DOHH2 (cell line): Measurements from ENCODE around the gene ARHGEF33.
"Not testable (repeated sequence)": the region's sequence is repeated elsewhere in the genome, so short reads cannot be mapped to it uniquely, and the experiment has no call there.

Experiments
- H3F3A ChIP-seq: fragments of 200-600 bp; sonication (generic), shearing (Covaris generic); 2 replicates; pipeline ENCODE4 v1.6.0; 2016; ENCODE audit warnings: antibody characterized with exemption, mild to moderate bottlenecking; ENCODE audit not compliant: control insufficient read depth, insufficient read depth
- H3K27ac ChIP-seq: fragments of 200-600 bp; sonication (generic); 2 replicates; pipeline ENCODE4 v1.5.1; 2014; ENCODE audit warnings: low read depth, mild to moderate bottlenecking, low read length, moderate library complexity
- H3K27me3 ChIP-seq: fragments of 200-600 bp; sonication (generic); 2 replicates; pipeline ENCODE4 v1.6.1; 2014; ENCODE audit warnings: mild to moderate bottlenecking, low read length, mixed read lengths; ENCODE audit not compliant: control insufficient read depth
- H3K36me3 ChIP-seq: fragments of 200-600 bp; sonication (generic); 2 replicates; pipeline ENCODE4 v1.6.1; 2014; ENCODE audit warnings: mild to moderate bottlenecking, low read length, moderate library complexity, mixed read lengths; ENCODE audit not compliant: control insufficient read depth
- H3K4me1 ChIP-seq: fragments of 200-600 bp; sonication (generic); 2 replicates; pipeline ENCODE4 v1.6.1; 2014; ENCODE audit warnings: mild to moderate bottlenecking, low read length, mixed read lengths; ENCODE audit not compliant: control insufficient read depth
- H3K4me2 ChIP-seq: fragments of 200-600 bp; sonication (generic); 2 replicates; pipeline ENCODE4 v1.6.0; 2014; ENCODE audit warnings: mild to moderate bottlenecking, low read length, moderate library complexity
- H3K4me3 ChIP-seq: fragments of 200-600 bp; sonication (generic); 2 replicates; pipeline ENCODE4 v1.5.1; 2014; ENCODE audit warnings: mild to moderate bottlenecking, low read length, mixed read lengths
- H3K79me2 ChIP-seq: fragments of 200-600 bp; sonication (generic); 2 replicates; pipeline ENCODE4 v1.6.1; 2014; ENCODE audit warnings: mild to moderate bottlenecking, low read length, mixed read lengths; ENCODE audit not compliant: control insufficient read depth
- H3K9me2 ChIP-seq: fragments of 200-600 bp; sonication (generic); replicated peaks from 2 replicates; pipeline ENCODE4 v1.6.1; 2014; ENCODE audit warnings: mild to moderate bottlenecking, low read length, mixed read lengths; ENCODE audit not compliant: control insufficient read depth
- H3K9me3 ChIP-seq: fragments of 200-600 bp; sonication (generic); 2 replicates; pipeline ENCODE4 v1.6.1; 2014; ENCODE audit warnings: antibody characterized with exemption, low read length, mixed read lengths; ENCODE audit not compliant: control insufficient read depth, insufficient read depth
- H4K20me1 ChIP-seq: fragments of 200-600 bp; sonication (generic); 2 replicates; pipeline ENCODE4 v1.6.0; 2014; ENCODE audit warnings: low read depth, mild to moderate bottlenecking, antibody characterized with exemption, low read length, moderate library complexity; ENCODE audit not compliant: control insufficient read depth, insufficient read depth
- EZH2phosphoT487 ChIP-seq: fragments of 200-600 bp; sonication (generic); IDR thresholded peaks from 2 replicates; pipeline ENCODE4 v1.6.1; 2017; ENCODE audit warnings: borderline replicate concordance, mild to moderate bottlenecking, antibody characterized with exemption, low read length, moderate library complexity, mixed read lengths
- TF ChIP-seq, protein P1 (sequence below): fragments of 200-600 bp; sonication (generic); IDR thresholded peaks from one replicate; pipeline ENCODE4 v1.5.1; 2014; ENCODE audit warnings: antibody characterized with exemption, mild to moderate bottlenecking, low read depth, low read length; ENCODE audit not compliant: poor library complexity, severe bottlenecking

Gene ARHGEF33

DNA sequence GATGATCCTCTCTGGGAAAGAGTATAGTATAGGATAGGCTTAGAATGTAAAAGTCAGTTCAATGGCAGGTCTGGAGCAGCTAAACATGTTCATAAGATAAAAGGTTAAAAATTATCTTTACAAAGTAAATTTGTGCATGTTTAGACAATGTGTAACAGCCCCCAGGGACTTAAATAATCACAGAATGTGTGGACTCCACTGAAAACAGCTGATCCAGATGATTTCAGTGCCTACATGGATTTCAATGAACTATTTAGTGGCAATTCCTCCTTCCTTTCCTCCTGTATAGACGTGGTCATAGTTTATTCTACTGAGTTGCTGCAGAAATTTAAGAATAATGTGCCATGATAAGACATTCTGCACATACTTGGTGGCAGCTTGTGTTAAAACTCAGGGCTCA lies 42.9 kb downstream of the ARHGEF33 start:
- no peaks in the 10 kb centered on the region for H3F3A ChIP-seq
- TF ChIP-seq, protein P1, sequence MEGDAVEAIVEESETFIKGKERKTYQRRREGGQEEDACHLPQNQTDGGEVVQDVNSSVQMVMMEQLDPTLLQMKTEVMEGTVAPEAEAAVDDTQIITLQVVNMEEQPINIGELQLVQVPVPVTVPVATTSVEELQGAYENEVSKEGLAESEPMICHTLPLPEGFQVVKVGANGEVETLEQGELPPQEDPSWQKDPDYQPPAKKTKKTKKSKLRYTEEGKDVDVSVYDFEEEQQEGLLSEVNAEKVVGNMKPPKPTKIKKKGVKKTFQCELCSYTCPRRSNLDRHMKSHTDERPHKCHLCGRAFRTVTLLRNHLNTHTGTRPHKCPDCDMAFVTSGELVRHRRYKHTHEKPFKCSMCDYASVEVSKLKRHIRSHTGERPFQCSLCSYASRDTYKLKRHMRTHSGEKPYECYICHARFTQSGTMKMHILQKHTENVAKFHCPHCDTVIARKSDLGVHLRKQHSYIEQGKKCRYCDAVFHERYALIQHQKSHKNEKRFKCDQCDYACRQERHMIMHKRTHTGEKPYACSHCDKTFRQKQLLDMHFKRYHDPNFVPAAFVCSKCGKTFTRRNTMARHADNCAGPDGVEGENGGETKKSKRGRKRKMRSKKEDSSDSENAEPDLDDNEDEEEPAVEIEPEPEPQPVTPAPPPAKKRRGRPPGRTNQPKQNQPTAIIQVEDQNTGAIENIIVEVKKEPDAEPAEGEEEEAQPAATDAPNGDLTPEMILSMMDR = no peak
- no peak for TF ChIP-seq EZH2phosphoT487
- no peaks in the 10 kb centered on the region for H4K20me1 ChIP-seq
- no peaks in the 10 kb centered on the region for H3K27me3 ChIP-seq
- no peak overlapping the region for H3K4me3 ChIP-seq
- no peak overlapping the region for H3K4me2 ChIP-seq
- H3K4me1 ChIP-seq = no peaks in the 10 kb centered on the region
- H3K27ac ChIP-seq = no peak overlapping the region
- H3K9me3 ChIP-seq = no peaks in the 10 kb centered on the region
- no peaks in the 10 kb centered on the region for H3K79me2 ChIP-seq
- H3K36me3 ChIP-seq = no peaks in the 10 kb centered on the region
- H3K9me2 ChIP-seq = no peaks in the 10 kb centered on the region

GRCh38 chr2:38933653-38934052 lies 44.0 kb downstream of the ARHGEF33 start:
- no peak overlapping the region for H3K4me2 ChIP-seq
- no peak overlapping the region for H3K27ac ChIP-seq
- no peaks in the 10 kb centered on the region for H3K9me2 ChIP-seq
- no peaks in the 10 kb centered on the region for H3F3A ChIP-seq
- H4K20me1 ChIP-seq = no peaks in the 10 kb centered on the region
- no peaks in the 10 kb centered on the region for H3K79me2 ChIP-seq
- TF ChIP-seq, protein P1 = no peak
- no peak for TF ChIP-seq EZH2phosphoT487
- no peaks in the 10 kb centered on the region for H3K27me3 ChIP-seq
- H3K4me3 ChIP-seq = no peak overlapping the region
- no peaks in the 10 kb centered on the region for H3K4me1 ChIP-seq
- H3K36me3 ChIP-seq = no peaks in the 10 kb centered on the region
- no peaks in the 10 kb centered on the region for H3K9me3 ChIP-seq

DNA sequence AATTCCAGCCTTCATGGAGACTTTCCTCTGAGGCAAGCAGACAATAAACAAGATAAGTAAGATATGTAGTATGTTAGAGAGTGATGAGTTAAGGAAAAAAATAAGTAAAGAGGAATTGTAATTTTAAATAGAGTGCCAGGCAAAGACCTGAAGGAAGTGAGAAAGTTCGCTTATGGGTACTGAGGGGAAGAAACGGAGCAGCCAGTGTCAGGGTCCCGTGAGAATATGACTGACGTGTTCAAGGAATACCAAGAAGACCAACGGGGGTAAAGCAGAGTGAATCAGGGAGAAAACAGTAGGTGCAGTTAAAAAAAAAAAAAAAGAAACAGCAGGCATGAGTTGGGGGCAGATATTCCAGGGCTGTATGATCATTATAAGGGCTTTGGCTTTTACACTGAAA lies 45.1 kb downstream of the ARHGEF33 start:
- no peaks in the 10 kb centered on the region for H3K36me3 ChIP-seq
- H4K20me1 ChIP-seq = no peaks in the 10 kb centered on the region
- H3K4me2 ChIP-seq = no peak overlapping the region
- H3K79me2 ChIP-seq = no peaks in the 10 kb centered on the region
- 0 out of 2 replicates have a peak, but pooled peaks cover 2% of the 10 kb centered on the region for H3K4me1 ChIP-seq
- H3K9me3 ChIP-seq = no peaks in the 10 kb centered on the region
- no peaks in the 10 kb centered on the region for H3K27me3 ChIP-seq
- TF ChIP-seq, protein P1 = no peak
- no peak for TF ChIP-seq EZH2phosphoT487
- H3F3A ChIP-seq = no peaks in the 10 kb centered on the region
- no peak overlapping the region for H3K4me3 ChIP-seq
- H3K9me2 ChIP-seq = no peaks in the 10 kb centered on the region
- no peak overlapping the region for H3K27ac ChIP-seq

DNA sequence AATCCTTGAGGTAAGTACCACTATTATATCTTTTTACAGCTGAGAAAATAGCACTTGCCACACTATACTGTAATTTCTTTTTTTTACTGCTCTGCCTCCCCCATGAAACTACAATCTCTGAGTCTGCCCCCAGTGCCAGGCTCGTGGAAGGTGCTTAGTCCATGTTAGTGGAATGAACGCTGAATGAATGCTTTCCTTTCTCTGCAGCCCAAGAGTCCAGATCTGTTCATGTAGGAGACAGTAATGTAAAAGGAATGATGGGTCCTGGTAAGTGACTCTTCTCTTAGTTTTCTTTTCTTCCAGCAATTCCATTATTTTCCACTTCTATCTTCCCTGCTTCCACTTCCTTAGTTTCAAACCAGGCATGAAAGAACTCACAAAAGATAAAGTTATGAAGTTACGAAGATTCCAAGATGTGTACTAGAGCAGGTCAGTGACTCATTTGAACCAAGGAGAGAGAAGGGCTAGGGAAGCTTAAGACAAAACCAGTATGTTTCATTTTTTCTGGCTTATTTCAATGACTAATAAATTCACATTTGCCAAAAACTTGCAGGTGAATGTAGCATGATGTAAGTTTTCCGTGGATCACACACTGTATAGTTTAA lies 46.0 kb downstream of the ARHGEF33 start:
- H3K9me2 ChIP-seq = no peaks in the 10 kb centered on the region
- H3K79me2 ChIP-seq = no peaks in the 10 kb centered on the region
- H4K20me1 ChIP-seq = no peaks in the 10 kb centered on the region
- no peaks in the 10 kb centered on the region for H3F3A ChIP-seq
- no peaks in the 10 kb centered on the region for H3K36me3 ChIP-seq
- no peak overlapping the region for H3K4me3 ChIP-seq
- H3K27ac ChIP-seq = no peak overlapping the region
- H3K4me2 ChIP-seq = no peak overlapping the region
- H3K9me3 ChIP-seq = no peaks in the 10 kb centered on the region
- 0 out of 2 replicates have a peak, but pooled peaks cover 4% of the 10 kb centered on the region for H3K4me1 ChIP-seq
- TF ChIP-seq EZH2phosphoT487 = no peak
- TF ChIP-seq, protein P1 = no peak
- 0 out of 2 replicates have a peak, but pooled peaks cover 2% of the 10 kb centered on the region for H3K27me3 ChIP-seq

DNA sequence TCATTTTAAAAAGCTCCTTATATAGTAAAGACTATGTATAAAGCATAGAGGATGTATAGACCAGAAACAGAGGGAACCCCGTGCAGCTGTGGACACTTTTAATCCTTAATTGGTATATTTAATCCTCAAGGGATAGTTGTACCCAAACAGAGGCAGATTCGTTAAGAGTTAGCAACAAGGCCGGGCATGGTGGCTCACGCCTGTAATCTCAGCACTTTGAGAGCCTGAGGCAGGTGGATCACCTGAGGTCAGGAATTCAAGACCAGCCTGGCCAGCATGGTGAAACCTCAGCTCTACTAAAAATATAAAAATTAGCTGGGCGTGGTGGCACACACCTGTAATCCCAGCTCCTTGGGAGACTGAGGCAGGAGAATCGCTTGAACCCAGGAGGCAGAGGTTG lies 46.8 kb downstream of the ARHGEF33 start:
- not testable (repeated sequence) for H3K27me3 ChIP-seq, H3K4me2 ChIP-seq, H4K20me1 ChIP-seq, H3K36me3 ChIP-seq, H3K79me2 ChIP-seq, H3K27ac ChIP-seq, H3K4me1 ChIP-seq, H3K4me3 ChIP-seq, H3F3A ChIP-seq, H3K9me3 ChIP-seq, H3K9me2 ChIP-seq
